ENCODE measurements around the gene RIPK3.
"Not testable (repeated sequence)": the region's sequence is repeated elsewhere in the genome, so short reads cannot be mapped to it uniquely, and the experiment has no call there.

Gene RIPK3

GRCh38 chr14:24339284-24340151 is at the start of gene RIPK3:
Gene RIPK3, minus strand, starts transcription at chr14:24339991. Its CDS starts 165 bp downstream, at chr14:24339826.
- DNase-seq (ENCODE audit: low spot score) = no peak

DNA sequence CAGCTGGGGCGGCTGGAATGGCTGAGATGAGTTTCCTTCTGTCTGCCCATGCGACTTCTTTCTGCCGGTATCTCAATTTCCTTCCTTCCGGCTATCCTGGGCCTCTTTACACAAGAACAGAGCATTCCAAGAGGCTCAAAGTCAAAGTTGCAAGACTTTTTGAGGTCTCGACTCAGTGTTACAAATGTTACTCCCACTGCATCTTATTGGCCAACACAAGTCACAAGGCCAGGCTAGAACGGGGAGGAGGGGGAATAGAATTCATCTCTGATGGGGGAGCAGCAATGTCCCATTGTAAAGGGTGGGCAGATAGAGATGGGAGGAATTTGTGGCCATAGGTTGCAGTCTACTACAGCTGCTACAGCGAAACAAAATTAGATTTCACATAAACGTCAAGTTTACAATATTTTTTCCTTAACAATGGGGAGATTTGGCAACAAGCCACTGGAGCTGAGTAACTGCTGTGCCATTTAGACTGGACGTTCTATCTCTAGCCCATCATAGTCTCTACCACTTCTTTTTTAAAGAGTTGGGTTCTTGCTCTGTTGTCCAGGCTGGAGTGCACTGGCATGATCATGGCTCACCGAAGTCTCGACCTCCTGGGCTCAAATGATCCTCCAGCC is 49.5 kb upstream of the RIPK3 start:
- DNase-seq (ENCODE audit: low spot score) = no peak

- DNase-seq (ENCODE audit: low spot score) = no peak
These were observed 48.8 kb upstream of the RIPK3 start for GRCh38 chr14:24388474-24389179.

- not testable (repeated sequence) for DNase-seq (ENCODE audit: low spot score)
These were observed 47.8 kb upstream of the RIPK3 start for GRCh38 chr14:24387579-24387978.

DNA sequence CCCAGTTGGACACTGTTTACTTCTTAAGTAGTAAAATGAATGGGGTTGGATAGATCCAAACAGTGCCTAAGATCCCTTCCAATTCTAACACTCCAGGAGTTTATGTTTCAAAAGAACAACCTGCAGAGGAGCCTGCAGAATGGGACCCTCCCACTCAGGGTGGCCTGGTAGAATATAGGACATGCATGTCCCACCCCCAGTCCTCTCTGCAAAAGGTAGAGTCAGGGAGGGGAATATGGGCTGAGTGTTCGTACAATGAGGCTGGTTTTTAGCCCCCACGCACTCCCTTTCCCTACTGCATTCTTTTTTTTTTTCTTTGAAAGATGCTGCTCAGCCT is 47.2 kb upstream of the RIPK3 start:
- DNase-seq (ENCODE audit: low spot score) = no peak

DNA sequence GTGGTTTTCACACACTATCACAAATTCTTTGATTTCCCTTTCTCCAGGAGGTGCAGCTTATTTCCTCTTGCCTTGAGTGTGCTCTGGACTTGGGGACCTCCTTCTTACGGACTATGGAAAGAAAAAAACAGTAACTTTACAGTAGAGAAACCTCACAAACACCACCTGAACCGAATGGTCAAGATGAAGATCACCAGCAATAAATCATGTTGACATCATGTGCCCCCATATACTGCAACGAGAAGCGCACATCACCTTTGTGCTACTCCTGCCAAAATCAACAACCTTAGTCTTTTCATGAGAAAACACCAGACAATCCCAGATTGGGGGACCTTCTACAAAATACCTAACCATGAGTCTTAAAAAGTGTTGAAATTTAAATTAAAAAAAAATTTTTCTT is 45.7 kb upstream of the RIPK3 start:
- DNase-seq (ENCODE audit: low spot score) = no peak

DNA sequence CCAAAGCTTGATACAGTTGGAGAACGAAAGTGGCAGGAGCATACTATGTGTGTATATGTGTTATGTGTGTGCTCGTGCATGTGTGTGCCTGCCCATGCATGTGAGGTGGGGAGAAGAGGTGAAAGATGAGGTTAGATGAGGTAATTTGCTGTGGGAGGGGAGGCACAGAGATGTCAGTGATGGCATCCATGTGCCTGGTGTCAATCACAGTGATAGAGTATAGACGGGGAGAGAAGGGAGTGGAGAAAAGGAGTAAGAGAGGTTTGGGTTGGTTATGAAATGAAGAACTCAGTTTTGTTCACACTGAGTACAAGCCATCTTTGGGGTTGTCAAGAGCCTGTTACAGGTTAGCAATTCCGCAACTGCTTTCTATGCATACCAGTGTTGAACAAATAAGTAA is 44.4 kb upstream of the RIPK3 start:
- DNase-seq (ENCODE audit: low spot score) = no peak

DNA sequence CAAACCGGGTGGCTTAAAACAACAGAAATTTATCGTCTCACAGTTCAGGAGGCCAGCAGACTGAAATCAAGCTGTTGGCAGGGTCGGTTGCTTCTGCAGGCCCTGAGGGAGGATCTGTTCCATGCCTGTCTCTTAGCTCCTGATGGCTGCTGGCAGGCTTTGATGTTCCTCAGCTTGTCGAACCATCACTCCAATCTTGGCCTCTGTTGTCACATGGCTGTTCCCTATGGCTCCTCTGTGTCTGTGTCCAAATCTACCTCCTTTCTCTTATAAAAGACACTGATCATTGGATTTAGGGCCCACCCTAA is 42.2 kb upstream of the RIPK3 start:
- no peak for DNase-seq (ENCODE audit: low spot score)

DNA sequence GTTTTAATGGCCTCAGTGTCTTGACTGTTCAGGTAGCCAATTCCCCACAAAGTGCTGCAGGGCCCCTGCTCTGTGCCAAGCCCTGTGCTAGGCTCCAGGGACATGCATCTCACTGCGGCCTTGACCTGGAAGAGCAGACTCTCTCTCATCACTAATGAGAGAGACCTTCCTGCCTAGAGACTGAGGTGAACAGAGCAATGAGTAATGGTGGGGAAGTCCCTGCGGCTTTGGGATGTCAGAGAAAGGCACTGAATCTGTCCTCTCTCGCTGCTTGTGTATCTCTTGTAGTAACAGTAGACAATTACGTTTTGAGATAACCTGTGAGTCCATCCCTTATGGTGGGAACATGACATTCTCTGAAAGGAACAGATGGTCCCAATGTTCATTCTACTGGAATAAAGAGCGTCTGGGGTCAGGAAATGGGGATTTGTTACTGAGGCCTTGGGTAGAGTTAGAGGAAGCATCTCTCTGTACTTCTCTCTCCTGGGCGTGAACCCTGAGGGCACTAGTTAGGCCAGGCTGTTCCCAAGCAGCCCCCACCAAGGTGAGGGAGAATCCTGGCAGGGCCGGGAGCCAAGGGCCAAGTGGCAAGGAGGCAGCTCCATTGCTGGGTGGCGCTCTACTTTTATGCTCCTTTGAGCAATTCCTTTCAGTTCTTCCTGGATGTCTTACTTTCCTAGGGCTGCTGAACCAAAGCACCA is 41.7 kb upstream of the RIPK3 start:
- no peak for DNase-seq (ENCODE audit: low spot score)

- DNase-seq (ENCODE audit: low spot score) = no peak
These were observed 40.3 kb upstream of the RIPK3 start for GRCh38 chr14:24379907-24380730.

- no peak for DNase-seq (ENCODE audit: low spot score)
These were observed 39.5 kb upstream of the RIPK3 start for GRCh38 chr14:24378981-24379906.

GRCh38 chr14:24378327-24378726 is 38.5 kb upstream of the RIPK3 start:
- no peak for DNase-seq (ENCODE audit: low spot score)

DNA sequence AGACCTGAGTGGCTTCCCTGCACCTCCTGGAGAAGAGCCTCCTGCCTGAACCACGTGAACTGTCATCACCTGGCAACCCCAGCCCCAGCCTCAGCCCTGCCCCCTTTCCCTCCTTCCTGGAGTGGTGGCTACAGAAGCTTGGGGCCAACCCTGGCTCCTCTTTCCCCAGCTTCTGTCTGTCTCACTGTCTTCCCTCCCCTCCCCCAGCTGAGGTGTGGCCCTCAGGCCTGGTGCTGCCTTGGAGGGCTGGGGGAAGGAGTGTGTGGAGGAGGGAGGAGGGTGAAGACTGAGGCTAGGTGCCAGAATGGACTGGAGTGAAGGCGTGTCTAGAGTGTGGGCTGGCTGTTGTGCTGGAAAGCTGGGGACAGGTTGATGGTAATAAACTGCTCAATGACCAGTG is 37.9 kb upstream of the RIPK3 start:
- no peak for DNase-seq (ENCODE audit: low spot score)

GRCh38 chr14:24377126-24377525 is 37.3 kb upstream of the RIPK3 start:
- DNase-seq (ENCODE audit: low spot score) = no peak

DNA sequence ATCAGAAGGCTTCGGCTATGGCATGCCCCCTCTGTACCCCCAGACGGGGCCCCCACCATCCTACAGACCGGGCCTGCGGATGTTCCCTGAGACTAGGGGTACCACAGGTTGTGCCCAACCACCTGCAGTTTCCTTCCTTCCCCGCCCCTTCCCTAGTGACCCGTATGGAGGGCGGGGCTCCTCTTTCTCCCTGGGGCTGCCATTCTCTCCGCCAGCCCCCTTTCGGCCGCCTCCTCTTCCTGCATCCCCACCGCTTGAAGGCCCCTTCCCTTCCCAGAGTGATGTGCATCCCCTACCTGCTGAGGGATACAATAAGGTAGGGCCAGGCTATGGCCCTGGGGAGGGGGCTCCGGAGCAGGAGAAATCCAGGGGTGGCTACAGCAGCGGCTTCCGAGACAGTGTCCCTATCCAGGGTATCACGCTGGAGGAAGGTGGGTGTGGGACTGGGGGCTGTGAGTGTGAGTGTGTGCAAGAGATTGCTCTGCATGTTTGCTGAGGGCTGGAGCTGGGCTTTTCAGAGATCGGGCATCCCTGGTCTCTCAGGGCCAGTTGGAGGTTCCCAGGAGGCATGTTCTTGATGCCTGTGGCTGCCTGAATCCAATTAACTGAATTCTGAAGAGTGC is 36.8 kb upstream of the RIPK3 start:
- DNase-seq (ENCODE audit: low spot score) = no peak

DNA sequence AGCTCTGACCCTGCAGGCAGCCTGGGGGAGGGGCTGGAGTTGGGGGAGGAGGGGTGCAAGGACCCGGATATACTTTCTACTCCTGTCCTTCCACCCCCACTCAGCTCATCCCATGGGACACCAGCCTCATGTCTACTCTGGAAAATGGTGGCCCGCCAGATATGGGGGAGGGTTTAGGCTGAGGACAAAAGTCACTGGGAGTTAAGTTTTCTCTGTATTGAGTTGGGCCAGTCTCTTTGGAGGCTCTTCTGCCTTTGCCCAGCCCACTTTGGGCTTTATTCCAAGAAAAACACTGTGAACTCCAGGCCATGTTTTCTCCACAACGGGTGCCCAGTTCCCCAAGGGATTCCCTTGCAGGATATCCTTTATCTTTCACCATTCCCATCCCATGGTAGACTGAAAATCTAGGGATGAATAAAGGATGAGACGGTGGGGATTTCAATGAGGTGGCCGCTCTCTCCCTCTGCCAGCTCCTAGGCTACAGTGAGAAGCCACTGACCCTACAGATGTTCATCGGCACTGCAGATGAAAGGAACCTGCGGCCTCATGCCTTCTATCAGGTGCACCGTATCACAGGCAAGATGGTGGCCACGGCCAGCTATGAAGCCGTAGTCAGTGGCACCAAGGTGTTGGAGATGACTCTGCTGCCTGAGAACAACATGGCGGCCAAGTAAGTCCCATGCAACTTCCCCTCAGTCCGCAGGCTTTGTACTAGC is 33.1 kb upstream of the RIPK3 start:
- DNase-seq (ENCODE audit: low spot score) = no peak

GRCh38 chr14:24371605-24372004 is 31.8 kb upstream of the RIPK3 start:
- not testable (repeated sequence) for DNase-seq (ENCODE audit: low spot score)

DNA sequence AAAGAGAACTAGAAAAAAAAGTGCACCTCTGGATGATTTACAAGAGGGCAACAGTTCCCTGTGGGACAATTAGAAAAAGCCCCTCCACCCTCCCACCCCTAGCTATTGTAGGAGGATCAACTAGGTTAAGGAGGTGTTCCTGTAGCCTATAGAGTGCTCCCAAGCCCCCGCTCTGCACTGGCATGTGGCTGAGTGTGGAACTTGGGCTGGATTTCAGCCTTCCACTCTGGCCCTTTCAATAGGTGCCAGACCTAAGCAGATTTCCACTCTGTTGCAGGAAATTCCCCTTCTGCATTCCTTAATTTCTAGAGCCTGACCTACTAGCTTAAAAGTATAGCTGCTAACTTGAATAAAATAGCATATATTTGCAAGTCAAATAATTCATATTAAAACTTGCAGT is 31.0 kb upstream of the RIPK3 start:
- DNase-seq (ENCODE audit: low spot score) = no peak

GRCh38 chr14:24369907-24370687 is 30.3 kb upstream of the RIPK3 start:
- no peak for DNase-seq (ENCODE audit: low spot score)

Measured in globus pallidus (tissue), 1 donor.